GM19452 (cell line): Measurements from ENCODE around the gene EXOSC5.
"Not testable (repeated sequence)": the region's sequence is repeated elsewhere in the genome, so short reads cannot be mapped to it uniquely, and the experiment has no call there.

Experiments
- ATAC-seq: cut with Tn5 transposase; IDR thresholded peaks from one replicate; pipeline ENCODE4 v1.9.1; 2021; ENCODE audit not compliant: unreplicated experiment

EXOSC5 gene

GRCh38 chr19:41408846-41409245 lies 11.7 kb upstream of the EXOSC5 start:
- not testable (repeated sequence) for ATAC-seq

GRCh38 chr19:41408256-41408655 lies 11.1 kb upstream of the EXOSC5 start:
- no peak for ATAC-seq

GRCh38 chr19:41407271-41407670 lies 10.1 kb upstream of the EXOSC5 start:
- no peak for ATAC-seq

GRCh38 chr19:41405776-41406175 lies 8.6 kb upstream of the EXOSC5 start:
- no peak for ATAC-seq

- no peak for ATAC-seq
Measured at GRCh38 chr19:41403181-41403970, 6.2 kb upstream of the EXOSC5 start.

GRCh38 chr19:41402010-41402409 lies 4.9 kb upstream of the EXOSC5 start:
- no peak for ATAC-seq

GRCh38 chr19:41401483-41401882 lies 4.3 kb upstream of the EXOSC5 start:
- no peak for ATAC-seq

GRCh38 chr19:41399525-41399924 lies 2.4 kb upstream of the EXOSC5 start:
- ATAC-seq, result no peak

- ATAC-seq, result no peak
Measured at GRCh38 chr19:41399091-41399490, 1.9 kb upstream of the EXOSC5 start.

GRCh38 chr19:41398598-41398997 lies 1.4 kb upstream of the EXOSC5 start:
- no peak for ATAC-seq

- no peak for ATAC-seq
Measured at GRCh38 chr19:41398050-41398418, 875 bp upstream of the EXOSC5 start.

- ATAC-seq, result no peak
Measured at GRCh38 chr19:41395355-41395754, 1.8 kb downstream of the EXOSC5 start.

GRCh38 chr19:41392775-41393174 lies 4.4 kb downstream of the EXOSC5 start:
- ATAC-seq, result no peak

GRCh38 chr19:41391618-41392017 lies 5.5 kb downstream of the EXOSC5 start:
- no peak for ATAC-seq

GRCh38 chr19:41386442-41386841 lies 10.7 kb downstream of the EXOSC5 start:
- ATAC-seq, result no peak

GRCh38 chr19:41384351-41384750 lies 12.8 kb downstream of the EXOSC5 start:
- ATAC-seq, result no peak

GRCh38 chr19:41381536-41381935 lies 15.6 kb downstream of the EXOSC5 start:
- not testable (repeated sequence) for ATAC-seq

- ATAC-seq, result peak; percentile 57
Measured at GRCh38 chr19:41377977-41378709, 19.0 kb downstream of the EXOSC5 start.

- no peak for ATAC-seq
Measured at GRCh38 chr19:41376998-41377365, 20.2 kb downstream of the EXOSC5 start.

GRCh38 chr19:41376241-41376997 lies 20.7 kb downstream of the EXOSC5 start, which contains the start of gene TMEM91:
TSS of gene TMEM91 (plus strand) at chr19:41376533. CDS start at chr19:41378310, 1,777 bp downstream.
- ATAC-seq, result no peak

- ATAC-seq, result no peak
Measured at GRCh38 chr19:41373993-41374392, 23.2 kb downstream of the EXOSC5 start.

- ATAC-seq, result no peak
Measured at GRCh38 chr19:41372501-41372900, 24.7 kb downstream of the EXOSC5 start.
